22Rv1 (cell line): ENCODE results near the gene RCSD1.

ENCODE experiments used
- ZFX ChIP-seq: fragments of 450-650 bp; IDR thresholded peaks from 2 replicates; pipeline ENCODE4 v1.6.1; 2017; ENCODE audit warnings: antibody characterized with exemption, borderline replicate concordance
- TF ChIP-seq, protein P1 (sequence below): fragments of 450-650 bp; IDR thresholded peaks from 2 replicates; pipeline ENCODE4 v1.5.1; 2017; ENCODE audit warnings: mild to moderate bottlenecking

DNA sequence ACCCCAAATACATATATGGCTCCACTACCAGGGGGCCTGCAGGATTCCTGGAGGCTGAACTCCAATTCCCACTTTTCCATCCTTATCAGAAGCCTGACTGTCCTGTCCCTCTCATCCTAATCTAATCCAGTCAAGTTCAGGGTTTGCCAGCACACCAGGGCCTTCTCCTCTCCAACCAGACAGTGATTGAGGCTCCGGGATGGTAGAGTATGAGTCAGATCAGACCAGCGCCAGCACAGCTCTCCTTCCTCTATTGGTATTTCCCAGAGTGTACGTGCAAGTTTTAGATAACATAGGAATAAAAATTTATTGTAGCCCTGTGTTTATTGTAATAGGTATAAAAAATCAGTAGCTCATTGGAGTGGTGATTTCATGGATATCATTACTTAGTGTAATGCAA lies 24.5 kb upstream of the RCSD1 start:
- TF ChIP-seq, protein P1, sequence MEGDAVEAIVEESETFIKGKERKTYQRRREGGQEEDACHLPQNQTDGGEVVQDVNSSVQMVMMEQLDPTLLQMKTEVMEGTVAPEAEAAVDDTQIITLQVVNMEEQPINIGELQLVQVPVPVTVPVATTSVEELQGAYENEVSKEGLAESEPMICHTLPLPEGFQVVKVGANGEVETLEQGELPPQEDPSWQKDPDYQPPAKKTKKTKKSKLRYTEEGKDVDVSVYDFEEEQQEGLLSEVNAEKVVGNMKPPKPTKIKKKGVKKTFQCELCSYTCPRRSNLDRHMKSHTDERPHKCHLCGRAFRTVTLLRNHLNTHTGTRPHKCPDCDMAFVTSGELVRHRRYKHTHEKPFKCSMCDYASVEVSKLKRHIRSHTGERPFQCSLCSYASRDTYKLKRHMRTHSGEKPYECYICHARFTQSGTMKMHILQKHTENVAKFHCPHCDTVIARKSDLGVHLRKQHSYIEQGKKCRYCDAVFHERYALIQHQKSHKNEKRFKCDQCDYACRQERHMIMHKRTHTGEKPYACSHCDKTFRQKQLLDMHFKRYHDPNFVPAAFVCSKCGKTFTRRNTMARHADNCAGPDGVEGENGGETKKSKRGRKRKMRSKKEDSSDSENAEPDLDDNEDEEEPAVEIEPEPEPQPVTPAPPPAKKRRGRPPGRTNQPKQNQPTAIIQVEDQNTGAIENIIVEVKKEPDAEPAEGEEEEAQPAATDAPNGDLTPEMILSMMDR = no peak
- no peak for TF ChIP-seq ZFX
